Osteoblast (primary cell): Measurements from ENCODE around the gene DAB2IP. TPM values are rescaled to one million over a fixed set of nuclear protein-coding genes. Genes with fewer than 3 reads are reported as not detected.

Experiments
- DNase-seq: peaks from one replicate; pipeline ENCODE4 v3.0.0; 2011; ENCODE audit warnings: low spot score, mixed read lengths; ENCODE audit not compliant: insufficient read length; ENCODE audit errors: missing footprints
- H2AFZ ChIP-seq: 2 replicates; pipeline ENCODE4 v1.6.0; 2011; ENCODE audit warnings: mild to moderate bottlenecking, low read length
- H3K27ac ChIP-seq: 2 replicates; pipeline ENCODE4 v1.5.1; 2011; ENCODE audit warnings: mild to moderate bottlenecking, low read depth, low read length, moderate library complexity
- H3K27me3 ChIP-seq: 2 replicates; pipeline ENCODE4 v1.6.0; 2012; ENCODE audit warnings: mild to moderate bottlenecking, control low read depth, inconsistent platforms, low read length, moderate library complexity; ENCODE audit not compliant: insufficient read depth
- H3K36me3 ChIP-seq: 2 replicates; pipeline ENCODE4 v1.5.1; 2011; ENCODE audit warnings: mild to moderate bottlenecking, low read length, control low read depth, moderate library complexity; ENCODE audit not compliant: insufficient read depth
- H3K4me1 ChIP-seq: 2 replicates; pipeline ENCODE4 v1.5.1; 2011; ENCODE audit warnings: mild to moderate bottlenecking, low read length, control low read depth, moderate library complexity; ENCODE audit not compliant: insufficient read depth
- H3K4me2 ChIP-seq: 2 replicates; pipeline ENCODE4 v1.6.0; 2011; ENCODE audit warnings: mild to moderate bottlenecking, low read length; ENCODE audit not compliant: insufficient read depth
- H3K4me3 ChIP-seq: fragments of 200-600 bp; sonication (generic); 3 replicates; pipeline ENCODE4 v1.5.1; 2012; ENCODE audit warnings: mild to moderate bottlenecking, low read length, inconsistent platforms; ENCODE audit not compliant: insufficient read depth
- H3K79me2 ChIP-seq: 2 replicates; pipeline ENCODE4 v1.6.0; 2012; ENCODE audit warnings: mild to moderate bottlenecking, low read length, control low read depth, inconsistent platforms; ENCODE audit not compliant: insufficient read depth
- H3K9me3 ChIP-seq: 2 replicates; pipeline ENCODE4 v1.5.1; 2011; ENCODE audit warnings: low read depth, low read length, control low read depth
- H4K20me1 ChIP-seq: 2 replicates; pipeline ENCODE4 v1.6.0; 2012; ENCODE audit warnings: mild to moderate bottlenecking, low read length, control low read depth; ENCODE audit not compliant: insufficient read depth
- total RNA-seq: library from RNA; depleted of rRNA; stranded (reverse); fragments of >200 nt; gene quantifications from 2 replicates; pipeline ENCODE4 v1.2.3, GENCODE V29; 2012
- TF ChIP-seq, protein P1 (sequence below): IDR thresholded peaks from 2 replicates; pipeline ENCODE4 v1.5.1; 2011; ENCODE audit warnings: mild to moderate bottlenecking, low read depth, low read length, moderate library complexity; ENCODE audit errors: extremely low read depth

The DAB2IP gene
- total RNA-seq, 1 donor, result 60.8 TPM

DNA sequence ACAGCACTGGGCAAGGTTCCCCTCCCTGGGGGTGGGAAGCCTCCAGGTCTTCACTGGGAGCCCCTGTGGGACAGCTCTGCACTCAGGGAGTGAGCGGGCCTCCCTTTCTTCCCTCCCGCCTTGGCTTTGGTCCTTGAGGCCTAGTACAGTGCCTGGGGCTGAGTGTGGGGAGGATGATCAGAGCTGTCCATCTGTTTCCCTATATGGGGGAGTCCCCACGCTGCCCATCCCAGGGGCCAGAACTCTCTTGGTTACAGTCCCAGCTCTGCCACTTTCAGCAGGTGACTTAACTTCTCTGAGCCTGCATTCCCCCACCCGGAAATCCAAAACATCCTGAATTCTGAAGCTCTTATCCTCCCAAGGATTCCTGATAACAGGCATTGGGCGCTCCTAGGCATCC lies 42.6 kb downstream of the DAB2IP start:
- Histone ChIP-seq H3K27ac (no peak overlapping the region), H3K9me3 (no peaks in the 10 kb centered on the region), H3K4me1 (no peaks in the 10 kb centered on the region), H3K79me2 (no peaks in the 10 kb centered on the region), H4K20me1 (no peaks in the 10 kb centered on the region), H3K4me3 (no peak overlapping the region), H3K27me3 (peaks cover 11% of the 10 kb centered on the region), H2AFZ (no peak overlapping the region), H3K4me2 (no peak overlapping the region), H3K36me3 (no peaks in the 10 kb centered on the region)
- peak; percentile 53 for DNase-seq
- TF ChIP-seq, protein P1, sequence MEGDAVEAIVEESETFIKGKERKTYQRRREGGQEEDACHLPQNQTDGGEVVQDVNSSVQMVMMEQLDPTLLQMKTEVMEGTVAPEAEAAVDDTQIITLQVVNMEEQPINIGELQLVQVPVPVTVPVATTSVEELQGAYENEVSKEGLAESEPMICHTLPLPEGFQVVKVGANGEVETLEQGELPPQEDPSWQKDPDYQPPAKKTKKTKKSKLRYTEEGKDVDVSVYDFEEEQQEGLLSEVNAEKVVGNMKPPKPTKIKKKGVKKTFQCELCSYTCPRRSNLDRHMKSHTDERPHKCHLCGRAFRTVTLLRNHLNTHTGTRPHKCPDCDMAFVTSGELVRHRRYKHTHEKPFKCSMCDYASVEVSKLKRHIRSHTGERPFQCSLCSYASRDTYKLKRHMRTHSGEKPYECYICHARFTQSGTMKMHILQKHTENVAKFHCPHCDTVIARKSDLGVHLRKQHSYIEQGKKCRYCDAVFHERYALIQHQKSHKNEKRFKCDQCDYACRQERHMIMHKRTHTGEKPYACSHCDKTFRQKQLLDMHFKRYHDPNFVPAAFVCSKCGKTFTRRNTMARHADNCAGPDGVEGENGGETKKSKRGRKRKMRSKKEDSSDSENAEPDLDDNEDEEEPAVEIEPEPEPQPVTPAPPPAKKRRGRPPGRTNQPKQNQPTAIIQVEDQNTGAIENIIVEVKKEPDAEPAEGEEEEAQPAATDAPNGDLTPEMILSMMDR, result no peak

DNA sequence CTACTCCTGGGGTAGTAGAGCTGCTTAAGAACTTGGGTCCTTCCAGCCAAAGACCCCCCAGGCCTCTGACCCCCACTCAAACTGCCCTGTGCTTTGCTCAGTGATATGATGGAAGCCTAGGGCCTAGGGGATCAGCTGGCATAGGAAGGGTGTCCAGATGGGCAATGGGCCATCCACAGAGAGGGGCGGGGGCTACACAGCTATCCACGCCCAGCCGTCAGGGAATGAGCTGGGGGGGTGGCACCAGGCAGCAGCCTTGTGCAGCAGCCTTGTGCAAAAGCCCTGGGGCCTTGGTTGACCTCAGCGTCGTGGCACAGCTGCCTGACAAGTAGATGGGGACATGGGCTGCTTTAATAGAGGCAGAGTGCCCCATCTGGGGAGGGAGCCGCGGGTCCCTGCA lies 43.2 kb downstream of the DAB2IP start:
- TF ChIP-seq, protein P1, result no peak
- H3K79me2 ChIP-seq, result no peaks in the 10 kb centered on the region
- no peaks in the 10 kb centered on the region for H4K20me1 ChIP-seq
- H3K27ac ChIP-seq, result no peak overlapping the region
- H3K27me3 ChIP-seq, result peaks cover 11% of the 10 kb centered on the region
- H3K4me1 ChIP-seq, result no peaks in the 10 kb centered on the region
- H3K4me2 ChIP-seq, result no peak overlapping the region
- H3K9me3 ChIP-seq, result no peaks in the 10 kb centered on the region
- peak; percentile 66 for DNase-seq
- H2AFZ ChIP-seq, result no peak overlapping the region
- H3K36me3 ChIP-seq, result no peaks in the 10 kb centered on the region
- no peak overlapping the region for H3K4me3 ChIP-seq

DNA sequence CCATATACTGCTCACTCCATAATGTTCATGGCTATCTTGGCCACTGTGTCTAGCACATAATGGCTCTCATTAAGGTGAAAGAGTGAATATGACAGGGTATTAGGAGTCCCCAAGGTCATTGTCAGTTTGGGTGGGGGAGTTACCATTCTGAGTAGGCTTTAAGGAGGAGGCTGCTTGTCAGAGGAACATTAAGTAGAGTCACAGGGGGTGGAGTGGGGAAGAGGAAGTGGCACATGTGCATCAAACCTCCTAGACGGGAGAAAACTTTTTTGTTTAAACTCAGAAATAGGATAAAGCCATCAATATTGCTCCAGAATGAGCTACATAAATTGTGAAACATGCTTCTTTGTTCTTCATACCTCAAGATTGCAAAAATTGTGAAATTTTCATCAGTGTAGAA lies 45.5 kb downstream of the DAB2IP start:
- no peak overlapping the region for H3K4me3 ChIP-seq
- no peak overlapping the region for H2AFZ ChIP-seq
- peaks cover 14% of the 10 kb centered on the region for H3K27me3 ChIP-seq
- TF ChIP-seq, protein P1, result no peak
- no peaks in the 10 kb centered on the region for H3K4me1 ChIP-seq
- H3K4me2 ChIP-seq, result no peak overlapping the region
- H4K20me1 ChIP-seq, result peaks cover 13% of the 10 kb centered on the region
- H3K36me3 ChIP-seq, result no peaks in the 10 kb centered on the region
- H3K79me2 ChIP-seq, result peaks cover 9% of the 10 kb centered on the region
- H3K9me3 ChIP-seq, result no peaks in the 10 kb centered on the region
- DNase-seq, result peak; percentile 68
- no peak overlapping the region for H3K27ac ChIP-seq

DNA sequence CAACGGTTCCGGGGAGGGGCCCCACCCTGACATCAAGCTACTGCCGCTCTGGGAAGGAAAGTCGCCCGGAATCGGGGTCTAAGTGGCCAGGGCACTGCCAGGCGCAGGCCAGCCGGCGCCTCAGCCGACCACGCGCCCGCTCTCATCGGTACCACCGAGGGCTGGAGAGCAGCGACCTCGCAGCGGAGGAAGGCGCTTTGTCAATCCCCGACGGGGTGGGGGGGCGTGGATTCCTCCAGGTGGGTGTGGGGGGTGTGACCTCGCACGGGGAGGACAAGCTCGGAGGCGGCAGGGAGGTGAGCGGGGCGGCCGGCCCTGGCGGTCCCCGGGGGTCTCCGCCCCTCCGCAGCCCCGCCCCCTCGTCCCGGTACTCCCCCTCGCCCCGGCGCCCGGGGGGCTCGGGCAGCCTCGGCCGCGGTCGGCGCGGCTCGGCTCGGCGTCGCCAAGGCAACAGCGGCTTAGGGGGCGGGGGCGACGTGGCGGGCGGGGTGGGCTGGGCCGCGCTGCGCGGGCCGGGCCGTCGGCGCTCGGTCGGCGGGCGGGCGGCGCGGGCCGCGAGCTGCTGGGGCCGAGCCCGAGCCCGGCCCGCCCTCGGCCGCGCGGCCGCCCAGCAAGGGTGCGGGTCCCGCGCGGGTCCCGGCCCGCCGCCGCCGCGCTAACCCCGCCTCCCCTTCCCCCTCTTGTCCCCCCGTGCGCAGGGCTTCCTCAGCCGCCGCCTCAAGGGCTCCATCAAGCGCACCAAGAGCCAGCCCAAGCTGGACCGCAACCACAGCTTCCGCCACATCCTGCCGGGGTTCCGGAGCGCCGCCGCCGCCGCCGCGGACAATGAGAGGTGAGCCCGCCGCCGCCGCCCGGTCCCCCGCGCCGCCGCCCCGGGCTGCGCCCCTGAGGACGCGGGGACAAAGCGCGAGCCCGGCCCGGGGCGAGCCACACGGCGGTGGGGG lies 47.5 kb downstream of the DAB2IP start:
- Histone ChIP-seq H4K20me1 (peaks cover 32% of the 10 kb centered on the region), H3K4me3 (peak overlapping the region; percentile 76), H3K79me2 (peaks cover 26% of the 10 kb centered on the region), H2AFZ (peak overlapping the region; percentile 53), H3K27me3 (peaks cover 14% of the 10 kb centered on the region), H3K9me3 (no peaks in the 10 kb centered on the region), H3K4me1 (no peaks in the 10 kb centered on the region), H3K36me3 (no peaks in the 10 kb centered on the region), H3K4me2 (peak overlapping the region; percentile 85), H3K27ac (no peak overlapping the region)
- peak; percentile 94 for DNase-seq
- TF ChIP-seq, protein P1, result no peak
